ENCODE measurements around the gene CEACAM21. TPM values are rescaled to one million over a fixed set of nuclear protein-coding genes. Genes with fewer than 3 reads are reported as not detected.

CEACAM21 gene
- total RNA-seq: not detected in 2 replicates

GRCh38 chr19:41575998-41576397 is at the start of gene CEACAM21:
Gene CEACAM21, plus strand, starts transcription at chr19:41576166. Its CDS starts 109 bp downstream, at chr19:41576275.

GRCh38 chr19:41626877-41627276 is 50.9 kb downstream of the CEACAM21 start, which contains the start of gene CEACAM4:
Gene CEACAM4, minus strand, starts transcription at chr19:41627074. Its CDS starts 111 bp downstream, at chr19:41626963.

Other genes starting within 250 kb of the CEACAM21 start
- gene TGFB1, start 222.2 kb upstream of the CEACAM21 start, total RNA-seq: 27.4 and 28.7 TPM in 2 replicates
- 5.1 and 9.4 TPM in 2 replicates for gene B9D2, start 212.0 kb upstream of the CEACAM21 start, total RNA-seq
- gene TMEM91, start 199.6 kb upstream of the CEACAM21 start, total RNA-seq: 4.1 and 16.9 TPM in 2 replicates
- gene EXOSC5, start 178.8 kb upstream of the CEACAM21 start, total RNA-seq: 18.4 and 20.7 TPM in 2 replicates
- 14.2 and 23.9 TPM in 2 replicates for gene BCKDHA, start 178.3 kb upstream of the CEACAM21 start, total RNA-seq
- gene B3GNT8, start 148.8 kb upstream of the CEACAM21 start, total RNA-seq: 1.6 and 4.6 TPM in 2 replicates
- 33.1 and 50.9 TPM in 2 replicates for gene DMAC2, start 136.3 kb upstream of the CEACAM21 start, total RNA-seq
- gene ERICH4, start 133.0 kb upstream of the CEACAM21 start, total RNA-seq: not detected in 2 replicates
- not detected in 2 replicates for gene CEACAM4, start 50.9 kb downstream of the CEACAM21 start, total RNA-seq
- gene CEACAM7, start 112.1 kb downstream of the CEACAM21 start, total RNA-seq: not detected in 2 replicates
- gene CEACAM5, start 132.5 kb downstream of the CEACAM21 start, total RNA-seq: not detected in 2 replicates
- gene CEACAM6, start 179.4 kb downstream of the CEACAM21 start, total RNA-seq: not detected in 2 replicates
- not detected in 2 replicates for gene CEACAM3, start 220.4 kb downstream of the CEACAM21 start, total RNA-seq

Data from pericardium fibroblast (primary cell).